CD14-positive monocyte (primary cell): ENCODE results near the gene ROBO1. TPM values are rescaled to one million over a fixed set of nuclear protein-coding genes. Genes with fewer than 3 reads are reported as not detected.

Source experiments
- DNase-seq, 3 donors: peaks; one replicate each; pipeline ENCODE4 v3.0.0-alpha.2; 2011 to 2022
- H2AFZ ChIP-seq: 2 replicates; pipeline ENCODE4 v1.6.0; 2012; ENCODE audit warnings: mild to moderate bottlenecking, low read depth, low read length, inconsistent platforms; ENCODE audit not compliant: insufficient read depth, poor library complexity, severe bottlenecking
- H3K27ac ChIP-seq, 2 donors: 1 replicate in 1 of 2; 2 replicates in 1 of 2; pipeline ENCODE4 v1.5.1; 2012 to 2013; ENCODE audit warnings: low read length in 2 of 2, control low read depth in 1 of 2, inconsistent platforms in 1 of 2, low read depth in 1 of 2, mild to moderate bottlenecking in 1 of 2
- H3K27me3 ChIP-seq, 2 donors: one replicate each; pipeline versions ENCODE4 v1.6.0 to v1.6.1; 2011 to 2013; ENCODE audit warnings: low read length in 2 of 2; ENCODE audit not compliant: control insufficient read depth in 2 of 2, insufficient read depth in 2 of 2
- H3K36me3 ChIP-seq, 2 donors: replicated peaks in 1 of 2; 1 replicate in 1 of 2; 2 replicates in 1 of 2; pipeline versions ENCODE4 v1.5.1 to v1.6.1; 2012 to 2013; ENCODE audit warnings: low read length in 2 of 2, control low read depth in 1 of 2, inconsistent platforms in 1 of 2, mild to moderate bottlenecking in 1 of 2; ENCODE audit not compliant: insufficient read depth in 2 of 2, control insufficient read depth in 1 of 2
- H3K4me1 ChIP-seq, 2 donors: 1 replicate in 1 of 2; 2 replicates in 1 of 2; pipeline versions ENCODE4 v1.5.1 to v1.6.1; 2012 to 2013; ENCODE audit warnings: low read length in 2 of 2, control low read depth in 1 of 2, inconsistent platforms in 1 of 2, mild to moderate bottlenecking in 1 of 2, moderate library complexity in 1 of 2; ENCODE audit not compliant: insufficient read depth in 2 of 2, control insufficient read depth in 1 of 2
- H3K4me2 ChIP-seq: replicated peaks from 2 replicates; pipeline ENCODE3; 2012; ENCODE audit warnings: low read length, moderate library complexity, mild to moderate bottlenecking; ENCODE audit not compliant: poor library complexity, severe bottlenecking; ENCODE audit errors: extremely low read depth
- H3K4me3 ChIP-seq, 3 experiments: fragments of 200-600 bp in 1 of 3; sonication (generic) in 1 of 3; replicated peaks in 1 of 3; 1 replicate in 2 of 3; 2 replicates in 1 of 3; pipeline ENCODE4 v1.5.1; 2011 to 2013; ENCODE audit warnings: low read length in 3 of 3, mild to moderate bottlenecking in 3 of 3, control low read depth in 2 of 3, low read depth in 2 of 3, inconsistent platforms in 1 of 3, moderate library complexity in 1 of 3
- H3K79me2 ChIP-seq: 2 replicates; pipeline ENCODE4 v1.6.0; 2012; ENCODE audit warnings: mild to moderate bottlenecking, control low read depth, inconsistent platforms, low read length, moderate library complexity; ENCODE audit not compliant: insufficient read depth
- H3K9ac ChIP-seq: 2 replicates; pipeline ENCODE4 v1.6.0; 2017; ENCODE audit warnings: low read length, mild to moderate bottlenecking; ENCODE audit not compliant: insufficient read depth, poor library complexity, severe bottlenecking
- H3K9me3 ChIP-seq, 2 donors: replicated peaks in 1 of 2; 1 replicate in 1 of 2; 2 replicates in 1 of 2; pipeline versions ENCODE4 v1.5.1 to v1.6.1; 2012 to 2013; ENCODE audit warnings: low read length in 2 of 2, control low read depth in 1 of 2; ENCODE audit not compliant: control insufficient read depth in 1 of 2, insufficient read depth in 1 of 2
- H4K20me1 ChIP-seq: 2 replicates; pipeline ENCODE4 v1.6.0; 2012; ENCODE audit warnings: mild to moderate bottlenecking, low read length, control low read depth, moderate library complexity; ENCODE audit not compliant: insufficient read depth
- H3K27ac Mint-ChIP-seq, 7 donors: one replicate each; pipeline ENCODE4 v1.8.0; 2020; ENCODE audit warnings: mild to moderate bottlenecking in 7 of 7, mixed read lengths in 7 of 7, moderate library complexity in 6 of 7, inconsistent platforms in 2 of 7
- H3K27me3 Mint-ChIP-seq, 3 donors: one replicate each; pipeline ENCODE4 v1.8.0; 2021 to 2022; ENCODE audit warnings: low read depth in 3 of 3, mild to moderate bottlenecking in 3 of 3, mixed read lengths in 3 of 3, moderate library complexity in 3 of 3, inconsistent platforms in 1 of 3
- H3K36me3 Mint-ChIP-seq, 2 donors: one replicate each; pipeline ENCODE4 v1.8.0; 2020; ENCODE audit warnings: mixed read lengths in 2 of 2, inconsistent platforms in 1 of 2, mild to moderate bottlenecking in 1 of 2
- H3K4me1 Mint-ChIP-seq: one replicate; pipeline ENCODE4 v1.8.0; 2020; ENCODE audit warnings: mild to moderate bottlenecking, mixed read lengths
- H3K4me3 Mint-ChIP-seq, 2 donors: one replicate each; pipeline ENCODE4 v1.8.0; 2020; ENCODE audit warnings: mild to moderate bottlenecking in 2 of 2, mixed read lengths in 2 of 2, moderate library complexity in 1 of 2
- H3K9me3 Mint-ChIP-seq, 7 donors: one replicate each; pipeline ENCODE4 v1.8.0; 2020 to 2022; ENCODE audit warnings: mixed read lengths in 7 of 7, mild to moderate bottlenecking in 6 of 7, moderate library complexity in 6 of 7, inconsistent platforms in 2 of 7
- CTCF ChIP-seq: fragments of 200-600 bp; IDR thresholded peaks from one replicate; pipeline ENCODE4 v1.8.0; 2022; ENCODE audit warnings: antibody characterized with exemption, mild to moderate bottlenecking
- WGBS: methylation state at CpG from one replicate; pipeline ENCODE4 v1.1.5; 2013; ENCODE audit warnings: missing lambda C conversion rate; ENCODE audit not compliant: insufficient coverage; 5-methylcytosine and 5-hydroxymethylcytosine counted together
- intact Hi-C, 2 donors: fragments of 100-400 bp; cut with micrococcal nuclease; formaldehyde crosslinking; loops; one replicate each; pipeline versions ENCODE4 v1.15.0 to v1.15.1; 2023
- polyA plus RNA-seq, 3 donors: library from polyadenylated mRNA; depleted of rRNA in 1 of 3; unstranded in 2 of 3; stranded (reverse) in 1 of 3; fragments of 300-500 nt in 2 of 3; fragments of >200 nt in 1 of 3; fragmentation: Illumina TruSeq in 2 of 3; gene quantifications; 1 replicate in 2 of 3; 2 replicates in 1 of 3; pipeline ENCODE4 v1.2.3, GENCODE V29; 2012 to 2021

Gene ROBO1
- polyA plus RNA-seq, 3 donors = 0.09 to 0.10 TPM; not detected in 1

GRCh38 chr3:78888635-78889034 is 879.2 kb downstream of the ROBO1 start:
- Mint-ChIP-seq H3K4me1 (no peaks in the 10 kb centered on the region), H3K4me3 (no peak overlapping the region), H3K36me3 (no peaks in the 10 kb centered on the region), H3K27ac (no peak overlapping the region), H3K9me3 (peaks cover 0 to 12% (median 2%) of the 10 kb centered on the region in 7 donors), H3K27me3 (peaks cover 0 to 1% (median 0%) of the 10 kb centered on the region in 3 donors)
- Histone ChIP-seq H2AFZ (no peak overlapping the region), H3K36me3 (no peaks in the 10 kb centered on the region), H3K27me3 (no peaks in the 10 kb centered on the region), H4K20me1 (no peaks in the 10 kb centered on the region), H3K79me2 (no peaks in the 10 kb centered on the region), H3K4me1 (no peaks in the 10 kb centered on the region), H3K27ac (no peak overlapping the region), H3K9me3 (no peaks in the 10 kb centered on the region), H3K4me3 (no peak overlapping the region), H3K9ac (no peak overlapping the region), H3K4me2 (no peak overlapping the region)
- TF ChIP-seq CTCF = no peak
- intact Hi-C loops = no loop called here
- DNase-seq = no peak

- no peaks in the 10 kb centered on the region for H3K27me3 ChIP-seq
- no peaks in the 10 kb centered on the region for H3K79me2 ChIP-seq
- Mint-ChIP-seq H3K4me3 (no peak overlapping the region), H3K36me3 (no peaks in the 10 kb centered on the region), H3K4me1 (no peaks in the 10 kb centered on the region), H3K27ac (no peak overlapping the region), H3K27me3 (peaks cover 0 to 2% (median 1%) of the 10 kb centered on the region in 3 donors), H3K9me3 (peaks cover 0 to 18% (median 3%) of the 10 kb centered on the region in 7 donors)
- no peaks in the 10 kb centered on the region for H3K4me1 ChIP-seq
- intact Hi-C loops = no loop called here
- H3K4me2 ChIP-seq = no peak overlapping the region
- no peak overlapping the region for H3K27ac ChIP-seq
- no peak overlapping the region for H3K4me3 ChIP-seq
- H3K9me3 ChIP-seq = no peaks in the 10 kb centered on the region
- no peak overlapping the region for H3K9ac ChIP-seq
- no peak overlapping the region for H2AFZ ChIP-seq
- WGBS = no CpG with 5 or more reads among the region's 1 CpG
- TF ChIP-seq CTCF = no peak
- no peaks in the 10 kb centered on the region for H3K36me3 ChIP-seq
- no peak for DNase-seq
- no peaks in the 10 kb centered on the region for H4K20me1 ChIP-seq
Observed at GRCh38 chr3:78887547-78888011, 880.2 kb downstream of the ROBO1 start.
